GM21381 (cell line): Measurements from ENCODE around the gene ZNF888.
A peak's percentile ranks its signal among the peaks of the same experiment; 100 is the strongest.
"Not testable (repeated sequence)": the region's sequence is repeated elsewhere in the genome, so short reads cannot be mapped to it uniquely, and the experiment has no call there.

Source experiments
- ATAC-seq: cut with Tn5 transposase; IDR thresholded peaks from one replicate; pipeline ENCODE4 v1.9.1; 2021; ENCODE audit warnings: mild to moderate bottlenecking, moderate library complexity; ENCODE audit not compliant: unreplicated experiment

ZNF888 gene

DNA sequence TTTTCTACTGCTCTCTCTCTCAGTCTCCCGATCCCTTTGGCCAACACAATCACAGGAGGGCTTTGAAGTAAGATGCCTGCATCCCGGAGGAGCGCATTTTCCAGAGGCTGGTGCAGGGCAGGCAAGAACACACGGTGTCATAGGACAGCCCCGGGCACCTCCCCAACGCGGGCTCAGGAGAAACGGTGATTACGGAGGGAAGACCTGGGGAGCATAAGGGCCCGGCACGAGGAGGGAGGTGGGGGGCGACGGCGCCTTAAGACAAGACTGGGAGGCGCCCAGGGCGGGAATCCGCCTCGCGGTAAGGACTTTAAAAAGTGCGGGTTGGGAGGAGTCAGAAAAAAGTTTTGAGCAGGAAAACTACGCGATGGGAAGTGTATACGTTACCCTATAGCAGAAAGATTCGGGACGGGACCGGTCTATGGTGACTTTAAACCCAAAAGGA is 18.7 kb upstream of the ZNF888 start:
- no peak for ATAC-seq

DNA sequence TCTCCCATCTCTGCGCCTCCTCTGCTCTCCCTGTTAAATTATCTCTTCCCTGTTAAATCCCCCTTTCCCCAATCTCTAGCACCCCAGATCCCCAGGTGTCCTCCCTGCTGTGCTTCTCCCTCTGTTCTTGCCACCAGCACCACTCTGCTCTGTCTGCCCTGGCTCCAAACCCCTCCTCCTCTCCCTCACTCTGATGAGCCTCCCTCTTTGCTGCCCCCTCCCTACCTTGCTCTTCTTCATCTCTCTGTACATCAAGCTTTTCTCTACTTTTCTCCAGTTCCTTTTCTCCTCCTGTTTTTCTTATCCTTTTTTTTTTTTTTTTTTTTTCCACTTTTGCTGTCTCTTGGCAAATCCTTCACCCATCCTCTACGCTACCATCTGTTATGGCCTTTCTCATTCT is 18.3 kb upstream of the ZNF888 start:
- ATAC-seq = not testable (repeated sequence)

DNA sequence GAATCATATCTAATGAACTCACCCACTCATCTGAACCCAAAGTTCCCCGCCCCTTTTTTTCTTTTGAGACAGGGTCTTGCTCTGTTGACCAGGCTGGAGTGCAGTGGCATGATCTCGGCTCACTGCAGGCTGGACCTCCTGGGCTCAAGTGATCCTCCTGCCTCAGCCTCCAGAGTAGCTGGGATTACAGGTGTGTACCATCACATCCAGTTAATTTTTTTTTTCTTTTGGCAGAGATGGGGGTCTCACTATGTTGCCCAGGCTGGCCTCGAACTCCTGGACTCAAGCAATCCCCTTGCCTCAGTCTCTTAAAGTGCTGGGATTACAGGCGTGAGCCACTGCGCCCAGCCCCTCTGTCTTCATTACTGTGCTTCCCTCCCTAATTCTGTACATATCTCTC is 17.7 kb upstream of the ZNF888 start:
- ATAC-seq = not testable (repeated sequence)

DNA sequence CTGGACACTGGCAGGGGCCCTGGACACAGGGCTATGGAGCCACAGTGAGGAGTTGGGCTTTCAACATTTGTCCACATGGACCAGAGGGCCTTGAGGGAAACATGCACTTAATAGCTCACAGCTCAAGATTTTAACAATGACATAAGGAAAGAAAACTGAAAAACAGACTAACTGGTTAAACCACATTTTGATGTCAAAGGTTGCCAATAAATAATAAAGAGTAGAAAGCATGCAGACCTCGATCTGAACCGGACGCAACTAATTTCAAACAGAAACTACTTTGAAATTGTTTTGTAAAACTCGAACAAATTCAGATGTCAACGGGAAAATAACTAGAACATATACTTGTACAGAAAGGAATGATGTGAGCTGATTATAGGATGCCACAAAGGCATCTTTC is 15.5 kb upstream of the ZNF888 start:
- no peak for ATAC-seq

DNA sequence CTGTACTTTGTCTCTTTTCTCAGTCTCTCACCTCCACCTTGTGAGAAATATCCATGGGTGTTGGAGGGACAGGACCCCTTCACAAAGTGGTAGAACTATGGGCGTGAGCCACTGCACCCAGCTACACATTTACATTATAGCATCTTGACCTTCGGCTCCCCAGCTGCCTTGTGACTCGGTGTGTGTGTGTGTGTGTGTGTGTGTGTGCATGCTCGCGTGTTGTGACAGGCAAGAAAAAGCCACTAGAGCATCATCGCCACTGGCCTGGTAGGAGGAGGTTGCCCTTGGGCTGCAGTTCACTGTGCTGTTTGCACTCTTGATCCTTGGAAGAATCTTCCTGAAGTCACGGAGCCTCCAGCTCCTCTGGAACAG is 13.7 kb upstream of the ZNF888 start:
- no peak for ATAC-seq

DNA sequence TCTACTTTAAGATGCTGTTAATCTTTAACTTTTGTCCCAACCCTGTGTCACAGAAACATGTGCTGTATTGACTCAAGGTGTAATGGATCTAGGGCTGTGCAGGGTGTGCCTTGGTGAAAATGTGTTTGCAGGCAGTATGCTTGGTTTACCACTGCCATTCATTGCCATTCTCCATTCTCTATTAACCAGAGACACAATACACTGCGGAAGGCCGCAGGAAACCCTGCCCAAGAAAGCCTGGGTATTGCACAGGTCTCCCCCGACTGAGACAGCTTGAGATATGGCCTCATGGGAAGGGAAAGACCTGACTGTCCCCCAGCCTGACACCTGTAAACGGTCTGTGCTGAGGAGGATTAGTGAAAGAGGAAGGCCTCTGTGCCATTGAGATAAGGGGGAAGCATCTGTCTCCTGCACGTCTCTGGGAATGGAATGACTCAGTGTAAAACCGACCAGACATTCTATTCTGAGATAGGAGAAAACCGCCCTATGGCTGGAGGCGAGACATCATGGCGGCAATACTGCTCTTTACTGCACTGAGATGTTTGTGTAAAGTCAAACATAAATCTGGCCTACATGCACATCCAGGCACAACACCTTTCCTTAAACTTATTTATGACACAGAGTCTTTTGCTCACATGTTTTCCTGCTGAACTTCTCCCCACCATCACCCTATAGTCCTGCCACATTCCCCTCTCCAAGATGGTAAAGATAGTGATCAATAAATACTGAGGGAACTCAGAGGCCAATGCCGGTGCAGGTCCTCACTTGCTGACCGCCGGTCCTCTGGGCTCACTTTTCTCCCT is 13.1 kb upstream of the ZNF888 start:
- ATAC-seq = no peak

DNA sequence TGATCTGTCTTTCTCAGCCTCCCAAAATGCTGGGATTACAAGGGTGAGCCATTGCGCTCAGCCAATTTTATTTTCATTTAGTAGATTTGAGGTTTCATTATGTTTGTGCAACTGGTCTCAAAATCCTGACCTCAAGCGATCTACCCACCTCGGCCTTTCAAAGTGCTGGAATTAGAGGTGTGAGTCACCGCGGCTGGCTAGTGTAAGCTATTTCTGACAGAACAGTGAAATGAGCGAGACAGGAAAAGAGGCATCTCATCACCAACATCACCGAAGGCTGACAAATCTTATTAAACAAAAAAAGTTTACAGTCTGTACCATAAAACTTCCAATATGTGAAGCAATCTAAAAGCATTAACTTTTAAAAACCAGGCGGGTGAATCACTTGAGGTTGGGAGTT is 12.2 kb upstream of the ZNF888 start:
- no peak for ATAC-seq

DNA sequence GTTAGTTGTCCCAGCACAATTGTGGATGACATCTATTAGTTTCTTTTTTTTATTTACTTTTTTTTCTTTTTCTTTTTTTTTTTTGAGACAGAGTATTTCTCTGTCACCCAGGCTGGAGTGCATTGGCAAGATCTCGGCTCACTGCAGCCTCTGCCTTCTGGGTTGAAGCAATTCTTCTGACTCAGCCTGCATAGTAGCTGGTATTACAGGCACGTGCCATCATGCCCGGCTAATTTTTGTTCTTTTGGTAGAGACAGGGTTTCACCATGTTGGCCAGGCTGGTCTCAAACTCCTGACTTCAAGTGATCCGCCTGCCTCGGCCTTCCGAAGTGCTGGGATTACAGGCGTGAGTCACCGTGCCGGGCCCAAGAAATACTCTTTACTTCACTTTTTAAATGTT is 1.4 kb upstream of the ZNF888 start:
- ATAC-seq = not testable (repeated sequence)

DNA sequence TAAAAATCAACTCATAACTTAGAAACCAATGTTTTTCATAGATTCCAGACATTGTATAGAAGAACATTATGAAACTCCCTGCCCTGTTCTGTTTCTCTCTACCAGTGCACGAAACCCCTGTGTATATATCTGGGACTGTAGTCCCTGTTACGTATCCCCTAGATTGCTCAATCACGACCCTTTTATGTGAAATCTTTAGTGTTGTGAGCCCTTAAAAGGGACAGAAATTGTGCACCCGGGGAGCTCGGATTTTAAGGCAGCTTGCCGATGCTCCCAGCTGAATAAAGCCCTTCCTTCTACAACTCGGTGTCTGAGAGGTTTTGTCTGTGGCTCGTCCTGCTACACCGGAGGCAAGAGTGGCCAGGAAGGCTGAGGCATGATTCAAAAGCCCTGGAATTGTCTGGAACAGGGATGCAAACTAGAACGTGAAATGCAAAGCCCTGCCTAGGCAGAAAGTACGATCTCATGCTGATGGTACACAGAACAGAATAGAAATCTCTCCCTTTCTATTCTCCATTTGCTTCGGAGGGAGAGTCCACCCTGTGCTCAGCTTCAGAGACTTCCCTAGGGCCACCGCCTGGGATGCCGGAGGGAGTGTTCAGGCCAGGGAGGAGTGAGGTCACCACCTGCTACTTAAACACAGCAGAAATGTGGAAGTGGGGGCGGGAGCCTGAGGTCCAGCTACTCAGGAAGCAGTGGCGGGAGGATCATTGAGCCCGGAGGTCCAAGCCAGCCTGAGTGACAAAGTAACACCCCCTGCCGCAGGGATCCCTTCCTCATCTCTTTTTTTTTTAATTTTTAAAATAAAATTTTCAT is 758 bp upstream of the ZNF888 start:
- no peak for ATAC-seq

DNA sequence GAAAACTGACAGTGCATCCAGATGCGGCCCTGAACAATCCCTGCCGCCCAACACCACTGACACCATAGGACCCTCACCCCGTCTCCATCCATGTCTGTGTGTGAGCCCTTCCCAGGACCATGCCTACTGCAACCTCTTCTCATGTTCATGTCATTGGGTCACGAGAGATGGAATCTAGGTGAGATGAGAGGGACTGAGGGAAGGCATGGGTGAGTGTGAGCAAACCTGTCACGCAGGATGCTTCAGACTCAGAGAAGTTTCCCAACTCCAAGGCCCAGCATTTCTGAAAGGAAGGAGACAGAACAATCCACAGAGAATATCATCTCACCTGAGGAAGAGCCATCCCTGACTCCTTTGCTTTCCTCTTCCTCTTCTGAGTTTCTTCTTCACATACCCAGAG is 5.7 kb downstream of the ZNF888 start:
- no peak for ATAC-seq

DNA sequence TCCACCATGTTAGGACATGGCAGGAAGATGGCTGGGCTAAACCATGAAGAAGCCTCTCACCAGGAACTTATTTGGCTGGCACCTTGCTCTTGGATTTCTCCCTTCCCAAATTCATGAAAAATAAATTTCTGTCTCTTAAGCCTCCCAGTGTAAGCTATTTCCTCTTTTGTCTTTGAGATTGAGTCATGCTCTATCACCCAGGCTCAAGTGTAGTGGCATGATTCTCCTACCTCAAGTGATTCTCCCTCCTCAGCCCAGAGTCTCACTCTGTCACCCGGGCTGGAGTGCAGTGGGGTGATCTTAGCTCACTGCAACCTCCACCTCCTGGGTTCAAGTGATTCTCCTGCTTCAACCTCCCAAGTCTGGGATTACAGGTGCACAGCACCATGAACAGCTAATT is 12.6 kb downstream of the ZNF888 start:
- ATAC-seq = no peak

DNA sequence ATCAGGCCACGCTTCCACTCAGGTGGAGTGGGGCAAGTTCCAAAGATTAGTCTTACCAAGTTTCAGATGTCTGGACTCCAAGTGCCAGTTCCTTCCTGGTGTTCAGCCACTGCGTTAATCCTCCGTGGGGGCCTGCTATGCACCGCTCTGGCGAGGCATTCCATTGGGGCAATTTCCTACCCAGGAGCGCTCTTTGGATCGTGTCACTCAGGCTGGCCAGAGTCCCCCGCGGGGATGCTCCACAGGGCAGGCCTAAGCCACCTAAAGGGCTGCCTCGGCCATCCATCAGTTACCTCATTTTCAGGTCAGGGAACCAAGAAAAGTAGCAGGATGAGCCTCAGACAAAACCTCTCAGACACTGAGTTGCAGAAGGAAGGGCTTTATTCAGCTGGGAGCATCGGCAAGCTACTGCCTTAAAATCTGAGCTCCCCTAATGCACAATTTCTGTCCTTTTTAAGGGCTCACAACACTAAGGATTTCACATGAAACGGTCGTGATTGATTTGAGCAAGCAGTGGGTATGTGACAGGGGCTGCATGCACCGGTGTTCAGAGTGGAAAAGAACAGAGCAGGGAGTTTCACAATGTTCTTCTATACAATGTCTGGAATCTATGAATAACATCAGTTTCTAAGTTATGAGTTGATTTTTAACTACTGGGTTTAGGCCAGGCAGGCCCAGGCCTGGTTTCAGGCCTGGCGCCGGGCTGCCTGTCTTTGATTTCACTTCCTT is 19.0 kb downstream of the ZNF888 start:
- not testable (repeated sequence) for ATAC-seq

DNA sequence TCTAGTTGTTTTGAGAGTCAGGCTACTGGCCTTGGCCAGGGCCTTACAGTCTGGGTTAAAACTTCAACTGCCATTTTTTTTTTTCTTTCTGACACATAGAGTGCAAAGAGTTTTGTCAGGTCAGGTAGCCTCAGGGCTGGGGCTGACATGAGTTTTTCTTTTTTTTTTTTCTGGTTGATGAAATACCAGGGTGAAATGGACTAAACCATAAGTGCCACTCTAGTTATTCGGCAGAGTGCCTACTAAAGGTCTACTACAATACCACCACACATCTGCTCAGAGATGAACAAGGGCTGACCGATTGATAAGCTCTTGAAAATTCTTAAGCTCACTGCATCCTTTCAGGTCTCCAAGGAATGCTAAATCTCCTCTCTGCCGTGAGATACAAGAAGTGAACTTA is 21.4 kb downstream of the ZNF888 start:
- ATAC-seq = no peak

DNA sequence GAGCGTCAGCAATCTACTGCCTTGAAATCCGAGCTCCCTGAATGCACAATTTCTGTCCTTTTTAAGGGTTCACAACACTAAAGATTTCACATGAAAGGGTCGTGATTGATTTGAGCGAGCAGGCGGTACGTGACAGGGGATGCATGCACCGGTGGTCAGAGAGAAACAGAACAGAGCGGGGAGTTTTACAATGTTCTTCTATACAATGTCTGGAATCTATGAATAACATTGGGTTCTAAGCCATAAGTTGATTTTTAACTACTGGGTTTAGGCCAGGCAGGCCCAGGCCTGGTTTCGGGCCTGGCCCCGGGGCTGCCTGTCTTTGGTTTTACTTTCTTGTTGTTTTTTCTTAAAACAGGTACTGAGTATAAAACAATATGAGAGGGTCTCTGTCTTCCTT is 24.6 kb downstream of the ZNF888 start:
- not testable (repeated sequence) for ATAC-seq

DNA sequence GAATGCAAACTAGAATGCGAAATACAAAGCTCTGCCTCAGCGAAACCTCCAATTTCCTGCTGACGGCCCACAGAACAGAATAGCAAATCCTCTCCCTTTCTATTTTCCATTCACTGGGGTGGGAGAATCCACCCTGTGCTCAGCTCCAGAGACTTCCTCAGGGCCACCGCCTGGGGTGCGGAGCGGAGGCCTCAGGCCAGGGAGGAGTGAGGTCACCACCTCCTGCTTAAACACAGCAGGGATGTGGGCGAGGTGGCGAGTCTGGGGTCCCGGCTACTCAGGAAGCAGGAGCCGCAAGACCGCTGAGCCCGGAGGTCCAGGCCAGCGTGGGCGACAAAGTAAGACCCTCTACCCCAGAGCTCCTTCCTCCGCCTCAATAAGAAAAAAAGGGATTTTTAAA is 25.1 kb downstream of the ZNF888 start:
- no peak for ATAC-seq

DNA sequence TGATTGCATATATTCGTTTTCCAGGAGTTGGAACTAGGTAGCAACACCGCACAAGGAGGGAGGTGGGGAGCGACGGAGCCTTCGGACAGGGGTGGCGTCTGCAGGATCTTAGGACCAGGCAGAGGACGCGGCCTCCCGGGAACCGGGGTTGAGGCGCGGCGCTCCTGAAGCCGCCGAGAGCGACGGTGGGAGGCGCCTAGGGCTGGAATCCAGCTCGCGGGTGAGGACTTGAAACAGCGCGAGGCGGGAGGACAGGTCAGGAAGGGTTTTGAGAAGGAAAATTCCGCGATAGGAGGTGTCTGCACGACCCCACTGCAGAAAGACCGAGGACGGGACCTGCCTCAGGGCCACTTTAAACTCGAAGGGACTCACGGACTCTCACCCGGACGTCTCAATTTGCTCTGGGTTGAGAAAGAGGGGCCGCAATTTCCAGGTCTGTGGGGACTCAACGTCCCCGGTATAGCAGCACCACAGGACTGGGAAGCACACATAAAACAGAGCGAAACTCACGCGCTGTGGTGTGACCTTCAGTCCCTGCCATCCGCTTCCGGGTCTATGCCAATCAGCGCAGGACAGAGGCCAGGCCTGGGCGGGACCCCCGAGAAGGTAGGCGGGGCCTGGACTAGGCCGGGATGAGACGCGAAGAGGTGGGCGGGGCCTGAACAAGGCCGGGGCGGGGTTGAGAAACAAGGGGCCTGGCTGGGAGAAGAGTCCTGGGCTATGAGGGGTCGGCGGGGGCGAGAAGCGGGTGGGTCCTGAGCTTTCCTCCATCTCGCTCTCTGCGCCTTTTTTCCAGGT is 25.9 kb downstream of the ZNF888 start, which contains the start of gene ZNF320:
Gene ZNF320 (minus strand): TSS at position 498 of the 798 bp plus-strand sequence. CDS start 7,380 bp downstream, outside the sequence.
- peak; percentile 90 for ATAC-seq

DNA sequence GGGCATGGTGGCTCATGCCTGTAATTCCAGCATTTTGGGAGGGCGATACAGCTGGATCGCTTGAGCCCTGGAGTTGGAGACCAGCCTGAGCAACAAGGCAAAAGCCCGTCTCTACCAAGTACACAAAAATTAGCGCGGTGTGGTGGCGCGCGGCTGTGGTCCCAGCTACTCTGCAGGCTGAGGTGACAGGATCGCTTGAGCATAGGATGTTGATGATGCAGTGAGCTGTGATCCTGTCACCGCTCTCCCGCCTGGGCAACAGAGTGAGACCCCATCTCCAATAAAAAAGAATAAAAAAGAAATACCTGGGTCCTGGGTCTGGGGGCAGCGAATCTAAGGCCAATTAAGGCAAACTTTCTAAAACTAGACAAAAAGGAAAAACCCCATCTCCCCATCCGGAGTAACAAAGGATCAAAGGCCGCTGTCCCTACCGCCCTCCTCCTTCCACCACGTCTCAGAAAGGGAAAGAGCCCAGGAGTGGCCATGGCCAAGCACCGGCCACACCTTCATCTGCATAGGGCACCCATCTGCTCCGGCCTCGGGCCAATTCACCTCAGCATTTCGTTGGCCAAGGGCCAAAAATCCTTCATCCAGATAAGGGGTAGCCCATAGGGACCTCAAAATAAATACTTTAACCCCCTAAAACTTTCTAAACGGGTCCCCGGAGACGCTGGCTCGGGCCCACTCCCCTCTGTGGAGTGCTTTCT is 26.6 kb downstream of the ZNF888 start:
- no peak for ATAC-seq

DNA sequence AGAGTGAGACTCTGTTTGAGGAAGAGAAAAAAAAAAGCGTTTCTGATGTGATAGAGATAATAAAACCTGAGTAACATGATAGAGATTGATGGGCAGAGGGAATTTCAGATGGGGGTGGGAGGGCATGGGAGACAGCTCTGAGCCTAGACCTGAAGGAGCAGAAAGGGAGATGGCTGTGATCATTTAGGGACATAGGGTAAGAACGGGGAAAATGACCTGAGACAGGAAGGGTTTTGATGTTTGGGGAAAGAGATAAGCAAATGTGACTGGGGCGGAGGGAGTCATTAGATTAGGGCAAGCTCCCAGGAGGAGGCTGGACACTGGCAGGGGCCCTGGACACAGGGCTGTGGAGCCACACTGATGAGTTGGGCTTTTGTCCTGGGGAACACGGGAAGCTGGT is 31.9 kb downstream of the ZNF888 start:
- ATAC-seq = no peak

DNA sequence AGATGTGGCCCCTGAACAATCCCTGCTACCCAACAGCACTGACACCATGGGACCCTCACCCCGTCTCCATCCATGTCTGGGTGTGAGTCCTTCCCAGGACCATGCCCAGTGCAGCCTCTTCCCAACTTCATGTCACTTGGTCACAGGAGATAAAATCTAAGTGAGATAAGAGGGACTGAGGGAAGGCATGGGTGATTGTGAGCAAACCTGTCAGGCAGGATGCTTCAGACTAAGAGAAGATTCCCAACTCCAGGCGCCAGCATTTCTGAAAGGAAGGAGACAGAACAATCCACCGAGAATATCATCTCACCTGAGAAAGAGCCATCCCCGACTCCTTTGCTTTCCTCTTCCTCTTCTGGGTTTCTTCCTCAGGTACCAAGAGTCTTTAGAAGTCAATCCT is 33.3 kb downstream of the ZNF888 start:
- ATAC-seq = no peak

DNA sequence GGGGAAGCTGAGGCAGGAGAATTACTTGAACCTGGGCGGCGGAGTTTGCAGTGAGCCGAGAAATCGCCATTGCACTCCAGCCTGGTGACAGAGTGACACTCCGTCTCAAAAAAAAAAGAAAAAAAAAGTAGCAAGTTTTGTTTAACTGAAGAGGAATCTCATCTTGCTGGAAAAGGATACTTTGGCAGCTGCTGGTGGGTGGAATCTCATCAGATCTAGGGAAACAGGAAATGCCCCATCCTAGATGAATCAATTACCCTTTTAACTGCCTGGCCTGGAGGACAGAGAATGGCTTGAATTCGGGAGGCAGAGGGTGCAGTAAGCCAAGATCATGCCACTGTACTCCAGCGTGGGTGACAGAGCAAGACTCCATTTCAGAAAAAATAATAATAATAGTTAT is 34.2 kb downstream of the ZNF888 start:
- no peak for ATAC-seq
